Fibroblast of lung (primary cell): ENCODE data around the gene PRKCI. TPM values are rescaled to one million over a fixed set of nuclear protein-coding genes. Genes with fewer than 3 reads are reported as not detected.
"Not testable (repeated sequence)": the region's sequence is repeated elsewhere in the genome, so short reads cannot be mapped to it uniquely, and the experiment has no call there.

Source experiments
- DNase-seq, 2 donors: peaks; one replicate each; pipeline versions ENCODE4 v3.0.0 to v3.0.0-alpha.2; 2010; ENCODE audit warnings: low read depth in 2 of 2
- H2AFZ ChIP-seq: 2 replicates; pipeline ENCODE4 v1.5.1; 2012; ENCODE audit warnings: low read length, control low read depth, inconsistent platforms
- H3K27ac ChIP-seq: 2 replicates; pipeline ENCODE4 v1.5.1; 2011; ENCODE audit warnings: low read length, control low read depth; ENCODE audit not compliant: insufficient read depth
- H3K27me3 ChIP-seq: 2 replicates; pipeline ENCODE4 v1.5.1; 2011; ENCODE audit warnings: mild to moderate bottlenecking, low read length; ENCODE audit not compliant: control insufficient read depth, insufficient read depth
- H3K36me3 ChIP-seq: 2 replicates; pipeline ENCODE4 v1.5.1; 2011; ENCODE audit warnings: low read length; ENCODE audit not compliant: control insufficient read depth, insufficient read depth
- H3K4me1 ChIP-seq: 2 replicates; pipeline ENCODE4 v1.5.1; 2011; ENCODE audit warnings: low read length; ENCODE audit not compliant: control insufficient read depth, insufficient read depth; ENCODE audit errors: extremely low read depth
- H3K4me2 ChIP-seq: 2 replicates; pipeline ENCODE4 v1.5.1; 2011; ENCODE audit warnings: low read length, control low read depth; ENCODE audit not compliant: insufficient read depth; ENCODE audit errors: extremely low read depth
- H3K4me3 ChIP-seq, 4 experiments: fragments of 200-600 bp in 1 of 4; sonication (generic) in 1 of 4; replicated peaks in 1 of 4; 2 replicates each; pipeline ENCODE4 v1.5.1; 2011 to 2016; ENCODE audit warnings: low read length in 4 of 4, low read depth in 3 of 4, mild to moderate bottlenecking in 3 of 4, control low read depth in 2 of 4, inconsistent platforms in 1 of 4, mixed read lengths in 1 of 4; ENCODE audit not compliant: insufficient read depth in 1 of 4; ENCODE audit errors: control extremely low read depth in 1 of 4
- H3K79me2 ChIP-seq: 2 replicates; pipeline ENCODE4 v1.5.1; 2012; ENCODE audit warnings: mild to moderate bottlenecking, low read length, inconsistent platforms; ENCODE audit not compliant: control insufficient read depth, insufficient read depth
- H3K9ac ChIP-seq: 2 replicates; pipeline ENCODE4 v1.5.1; 2011; ENCODE audit warnings: mild to moderate bottlenecking, low read length, control low read depth; ENCODE audit not compliant: insufficient read depth
- H3K9me3 ChIP-seq: 2 replicates; pipeline ENCODE4 v1.5.1; 2012; ENCODE audit warnings: low read depth, low read length; ENCODE audit not compliant: control insufficient read depth, insufficient read depth
- H4K20me1 ChIP-seq: 2 replicates; pipeline ENCODE4 v1.5.1; 2011; ENCODE audit warnings: low read length; ENCODE audit not compliant: control insufficient read depth, insufficient read depth; ENCODE audit errors: extremely low read depth
- EZH2 ChIP-seq: IDR thresholded peaks from 2 replicates; pipeline ENCODE4 v1.5.1; 2012; ENCODE audit warnings: low read length, control low read depth, mild to moderate bottlenecking; ENCODE audit errors: missing control alignments
- polyA plus RNA-seq, 2 donors: library from polyadenylated mRNA; depleted of rRNA in 1 of 2; stranded (reverse) in 1 of 2; unstranded in 1 of 2; fragments of >200 nt; gene quantifications; 2 replicates each; pipeline ENCODE4 v1.2.1, GENCODE V29; 2011 to 2012; ENCODE audit warnings: missing spikeins in 1 of 2
- total RNA-seq: library from RNA; depleted of rRNA; stranded (reverse); fragments of >200 nt; gene quantifications from 2 replicates; pipeline ENCODE4 v1.2.1, GENCODE V29; 2014
- TF ChIP-seq, protein P1 (sequence below), 2 donors: IDR thresholded peaks in 1 of 2; conservative IDR thresholded peaks in 1 of 2; 1 replicate in 1 of 2; 2 replicates in 1 of 2; pipeline ENCODE4 v1.5.1; 2011 to 2012; ENCODE audit warnings: low read length in 2 of 2, control low read depth in 1 of 2, inconsistent platforms in 1 of 2, low read depth in 1 of 2, mild to moderate bottlenecking in 1 of 2

The PRKCI gene
- total and polyA plus RNA-seq, 2 donors (not counting 1 experiment from before 2014, with no cell fraction given): 68.7 to 80.3 TPM

- Histone ChIP-seq H4K20me1 (no peaks in the 10 kb centered on the region), H3K9ac (no peak overlapping the region), H3K27ac (no peak overlapping the region), H3K4me3 (no peak overlapping the region), H3K4me1 (no peaks in the 10 kb centered on the region), H2AFZ (no peak overlapping the region), H3K27me3 (no peaks in the 10 kb centered on the region), H3K36me3 (no peaks in the 10 kb centered on the region), H3K9me3 (no peaks in the 10 kb centered on the region), H3K79me2 (no peaks in the 10 kb centered on the region), H3K4me2 (no peak overlapping the region)
- no peak for DNase-seq
- TF ChIP-seq, protein P1, sequence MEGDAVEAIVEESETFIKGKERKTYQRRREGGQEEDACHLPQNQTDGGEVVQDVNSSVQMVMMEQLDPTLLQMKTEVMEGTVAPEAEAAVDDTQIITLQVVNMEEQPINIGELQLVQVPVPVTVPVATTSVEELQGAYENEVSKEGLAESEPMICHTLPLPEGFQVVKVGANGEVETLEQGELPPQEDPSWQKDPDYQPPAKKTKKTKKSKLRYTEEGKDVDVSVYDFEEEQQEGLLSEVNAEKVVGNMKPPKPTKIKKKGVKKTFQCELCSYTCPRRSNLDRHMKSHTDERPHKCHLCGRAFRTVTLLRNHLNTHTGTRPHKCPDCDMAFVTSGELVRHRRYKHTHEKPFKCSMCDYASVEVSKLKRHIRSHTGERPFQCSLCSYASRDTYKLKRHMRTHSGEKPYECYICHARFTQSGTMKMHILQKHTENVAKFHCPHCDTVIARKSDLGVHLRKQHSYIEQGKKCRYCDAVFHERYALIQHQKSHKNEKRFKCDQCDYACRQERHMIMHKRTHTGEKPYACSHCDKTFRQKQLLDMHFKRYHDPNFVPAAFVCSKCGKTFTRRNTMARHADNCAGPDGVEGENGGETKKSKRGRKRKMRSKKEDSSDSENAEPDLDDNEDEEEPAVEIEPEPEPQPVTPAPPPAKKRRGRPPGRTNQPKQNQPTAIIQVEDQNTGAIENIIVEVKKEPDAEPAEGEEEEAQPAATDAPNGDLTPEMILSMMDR (conservative IDR thresholded peaks at IDR 0.05 in 1 of 2, IDR thresholded peaks at IDR 0.05 in 1 of 2; ENCODE audit: low read depth in 1 of 2, low read length in 2 of 2): no peak
- no peak for TF ChIP-seq EZH2
Observed at GRCh38 chr3:170267793-170268192, 45.6 kb downstream of the PRKCI start.

DNA sequence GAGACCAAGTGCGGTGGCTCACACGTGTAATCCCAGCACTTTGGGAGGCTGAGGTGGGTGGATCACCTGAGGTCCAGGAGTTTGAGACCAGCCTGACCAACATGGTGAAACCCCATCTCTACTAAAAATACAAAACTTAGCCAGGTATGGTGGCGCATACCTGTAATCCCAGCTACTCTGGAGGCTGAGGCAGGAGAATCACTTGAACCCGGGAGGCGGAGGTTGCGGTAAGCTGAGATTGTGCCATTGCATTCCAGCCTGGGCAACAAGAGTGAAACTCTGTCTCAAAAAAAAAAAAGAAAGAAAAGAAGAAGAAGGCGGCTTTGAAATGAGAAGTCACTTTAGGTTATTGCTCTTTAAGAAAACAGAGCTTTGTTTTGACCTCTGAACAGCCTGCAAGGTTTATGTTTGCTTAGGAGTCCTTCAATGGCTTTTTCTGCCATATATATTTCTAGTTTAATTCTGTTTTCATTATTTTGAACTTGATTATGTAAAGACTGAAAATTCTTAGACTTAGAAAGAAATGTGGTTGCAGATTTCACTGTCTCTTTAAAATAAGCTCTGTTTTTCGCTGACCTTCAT, 47.5 kb downstream of the PRKCI start:
- not testable (repeated sequence) for H3K4me2 ChIP-seq, H3K79me2 ChIP-seq, H3K4me1 ChIP-seq, H3K27ac ChIP-seq, H3K36me3 ChIP-seq, H3K27me3 ChIP-seq, H3K9me3 ChIP-seq, DNase-seq, H4K20me1 ChIP-seq, H3K9ac ChIP-seq, H3K4me3 ChIP-seq, H2AFZ ChIP-seq

DNA sequence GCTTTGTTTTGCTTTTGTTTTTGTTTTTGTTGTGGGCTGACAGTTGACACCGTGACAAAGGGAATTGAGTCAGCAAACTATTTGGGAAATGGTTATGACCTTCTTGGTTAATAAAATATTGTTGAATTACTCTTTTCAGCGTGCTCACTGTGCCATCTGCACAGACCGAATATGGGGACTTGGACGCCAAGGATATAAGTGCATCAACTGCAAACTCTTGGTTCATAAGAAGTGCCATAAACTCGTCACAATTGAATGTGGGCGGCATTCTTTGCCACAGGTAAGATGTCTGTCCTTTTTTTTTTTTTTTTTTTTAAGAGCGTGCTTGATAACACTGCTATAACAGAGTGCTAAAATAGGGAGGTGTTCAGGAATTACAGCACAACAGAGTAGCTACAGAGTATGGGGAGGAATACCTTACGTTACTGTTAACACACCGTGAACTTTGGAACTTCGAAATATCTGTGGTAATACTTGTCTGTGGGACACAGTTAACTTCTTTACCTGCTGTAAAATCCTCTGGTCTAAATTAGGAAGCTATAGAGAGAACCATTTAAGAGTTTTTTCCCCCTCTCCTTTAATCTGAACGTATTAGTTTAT, 48.2 kb downstream of the PRKCI start:
- no peaks in the 10 kb centered on the region for H3K79me2 ChIP-seq
- no peaks in the 10 kb centered on the region for H3K27me3 ChIP-seq
- H4K20me1 ChIP-seq: no peaks in the 10 kb centered on the region
- no peak overlapping the region for H2AFZ ChIP-seq
- no peaks in the 10 kb centered on the region for H3K36me3 ChIP-seq
- H3K4me3 ChIP-seq: no peak overlapping the region
- no peaks in the 10 kb centered on the region for H3K4me1 ChIP-seq
- no peak for DNase-seq
- no peak overlapping the region for H3K4me2 ChIP-seq
- no peaks in the 10 kb centered on the region for H3K9me3 ChIP-seq
- no peak overlapping the region for H3K27ac ChIP-seq
- H3K9ac ChIP-seq: no peak overlapping the region
- TF ChIP-seq EZH2: no peak
- TF ChIP-seq, protein P1 (conservative IDR thresholded peaks at IDR 0.05 in 1 of 2, IDR thresholded peaks at IDR 0.05 in 1 of 2; ENCODE audit: low read depth in 1 of 2, low read length in 2 of 2): no peak
